ENCODE measurements around the gene MTHFSD.

DNA sequence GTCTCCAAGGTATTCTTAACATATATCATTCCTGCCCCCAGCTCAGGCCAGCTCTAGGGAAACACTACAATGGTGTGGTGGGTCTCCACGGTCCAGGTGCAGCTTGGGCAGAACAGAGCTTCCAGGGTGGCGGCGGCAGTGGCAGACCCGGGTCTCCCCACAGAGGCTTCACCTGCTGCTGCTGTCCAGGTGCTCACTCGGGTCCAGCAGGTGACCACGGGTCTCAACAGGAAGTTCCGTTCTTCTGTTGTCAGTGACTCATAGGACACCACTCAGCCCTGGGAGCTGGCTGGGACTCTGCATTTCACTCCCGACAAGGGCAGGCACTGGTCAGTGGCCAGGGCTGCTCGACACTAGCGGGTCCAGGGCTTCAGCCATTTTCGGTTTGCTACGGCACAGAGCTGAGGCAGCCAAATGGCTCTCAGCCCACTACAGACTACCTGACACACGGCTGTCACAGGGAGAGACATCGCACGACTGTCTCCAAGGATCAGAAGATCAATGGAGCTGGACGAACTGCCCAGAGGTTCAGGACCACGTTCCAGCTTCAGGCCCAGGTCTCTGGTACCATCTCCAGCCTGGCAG, 16.7 kb downstream of the MTHFSD start:
- TF ChIP-seq CTCF (IDR thresholded peaks at IDR 0.05) (no peak), NRF1 (IDR thresholded peaks at IDR 0.05; ENCODE audit: low read depth, low read length) (no peak)
